IMR-90 (cell line): ENCODE data around the gene IGSF10. TPM values are rescaled to one million over a fixed set of nuclear protein-coding genes. Genes with fewer than 3 reads are reported as not detected.

Source experiments
- ATAC-seq: fragments of 200-7000 bp; cut with Tn5 transposase; 2 replicates; pipeline ENCODE4 v1.9.1; 2020; ENCODE audit warnings: low read depth, mild to moderate bottlenecking, moderate library complexity
- BruUV-seq: library from RNA; stranded (reverse); fragments of 400-500 nt; replicated peaks from 2 replicates; lab custom pipeline; 2021; lab: Mats Ljungman, UMichigan
- CTCF ChIA-PET: fragments of 300-600 bp; formaldehyde crosslinking; extraction: SDS; loops from one replicate; lab custom pipeline; 2021; ENCODE audit warnings: antibody characterized with exemption; lab: Yijun Ruan, JAX
- POLR2A ChIA-PET: fragments of 300-600 bp; sonication (Branson Sonifier 250); formaldehyde crosslinking; loops from one replicate; lab custom pipeline; 2022; ENCODE audit warnings: antibody characterized with exemption; ENCODE audit not compliant: unreplicated experiment; lab: Charles Lee
- DNase-seq: peaks from one replicate; pipeline ENCODE4 v3.0.0; 2013
- H2AFZ ChIP-seq: replicated peaks from 2 replicates; pipeline ENCODE3; 2013; ENCODE audit warnings: low read length, mild to moderate bottlenecking; ENCODE audit not compliant: poor library complexity
- H2AK5ac ChIP-seq: 2 replicates; pipeline ENCODE4 v1.6.1; 2013; ENCODE audit warnings: low read depth, low read length, inconsistent platforms
- H2AK9ac ChIP-seq: replicated peaks from 2 replicates; pipeline ENCODE3; 2013; ENCODE audit warnings: mild to moderate bottlenecking, low read depth, low read length, moderate library complexity; ENCODE audit not compliant: poor library complexity
- H2BK120ac ChIP-seq: 2 replicates; pipeline ENCODE4 v1.6.1; 2013; ENCODE audit warnings: low read depth, low read length, inconsistent platforms
- H2BK15ac ChIP-seq: 3 replicates; pipeline ENCODE4 v1.6.1; 2013; ENCODE audit warnings: low read depth, low read length, inconsistent platforms
- H2BK20ac ChIP-seq: 2 replicates; pipeline ENCODE4 v1.6.1; 2013; ENCODE audit warnings: low read depth, mild to moderate bottlenecking, inconsistent platforms, low read length, moderate library complexity
- H2BK5ac ChIP-seq: 2 replicates; pipeline ENCODE4 v1.6.1; 2013; ENCODE audit warnings: mild to moderate bottlenecking, low read depth, low read length, inconsistent platforms; ENCODE audit not compliant: poor library complexity, severe bottlenecking
- H3K14ac ChIP-seq: replicated peaks from 2 replicates; pipeline ENCODE4 v1.6.1; 2013; ENCODE audit warnings: low read depth, low read length, inconsistent platforms
- H3K18ac ChIP-seq: 2 replicates; pipeline ENCODE4 v1.6.1; 2013; ENCODE audit warnings: low read depth, low read length, control low read depth
- H3K23ac ChIP-seq: 2 replicates; pipeline ENCODE4 v1.6.1; 2013; ENCODE audit warnings: low read depth, low read length, inconsistent platforms
- H3K27ac ChIP-seq: 2 replicates; pipeline ENCODE4 v1.5.1; 2013; ENCODE audit warnings: mild to moderate bottlenecking, control low read depth, low read length; ENCODE audit not compliant: insufficient read depth
- H3K27me3 ChIP-seq: 2 replicates; pipeline ENCODE4 v1.6.1; 2013; ENCODE audit warnings: low read length; ENCODE audit not compliant: control insufficient read depth, insufficient read depth
- H3K36me3 ChIP-seq: 2 replicates; pipeline ENCODE4 v1.6.1; 2013; ENCODE audit warnings: low read length, mixed read lengths; ENCODE audit not compliant: control insufficient read depth, insufficient read depth
- H3K4ac ChIP-seq: 2 replicates; pipeline ENCODE4 v1.6.1; 2013; ENCODE audit warnings: low read depth, low read length, inconsistent platforms
- H3K4me1 ChIP-seq: 2 replicates; pipeline ENCODE4 v1.6.1; 2013; ENCODE audit warnings: low read length, mixed read lengths; ENCODE audit not compliant: control insufficient read depth, insufficient read depth
- H3K4me2 ChIP-seq: 2 replicates; pipeline ENCODE4 v1.6.1; 2013; ENCODE audit warnings: low read depth, mild to moderate bottlenecking, control low read depth, low read length, moderate library complexity
- H3K4me3 ChIP-seq: 2 replicates; pipeline ENCODE4 v1.5.1; 2013; ENCODE audit warnings: low read depth, mild to moderate bottlenecking, control low read depth, low read length, moderate library complexity; ENCODE audit not compliant: insufficient read depth
- H3K56ac ChIP-seq: 2 replicates; pipeline ENCODE4 v1.6.1; 2013; ENCODE audit warnings: low read length, inconsistent platforms; ENCODE audit not compliant: insufficient read depth; ENCODE audit errors: extremely low read depth
- H3K79me1 ChIP-seq, 2 experiments: 2 replicates each; pipeline ENCODE4 v1.6.1; 2013; ENCODE audit warnings: low read length in 2 of 2, inconsistent platforms in 1 of 2, low read depth in 1 of 2
- H3K9ac ChIP-seq: 2 replicates; pipeline ENCODE4 v1.6.1; 2013; ENCODE audit warnings: low read depth, low read length, control low read depth
- H3K9me1 ChIP-seq: 2 replicates; pipeline ENCODE4 v1.6.1; 2013; ENCODE audit warnings: low read length, inconsistent platforms; ENCODE audit not compliant: insufficient read depth
- H3K9me3 ChIP-seq: 2 replicates; pipeline ENCODE4 v1.6.1; 2013; ENCODE audit warnings: low read length; ENCODE audit not compliant: control insufficient read depth, insufficient read depth
- H4K20me1 ChIP-seq: 2 replicates; pipeline ENCODE4 v1.6.1; 2013; ENCODE audit warnings: low read length, inconsistent platforms; ENCODE audit not compliant: insufficient read depth
- H4K5ac ChIP-seq: 2 replicates; pipeline ENCODE4 v1.6.1; 2013; ENCODE audit warnings: mild to moderate bottlenecking, low read depth, low read length, control low read depth
- H4K8ac ChIP-seq, 2 experiments: 2 replicates each; pipeline ENCODE4 v1.6.1; 2013; ENCODE audit warnings: low read depth in 2 of 2, low read length in 2 of 2, control low read depth in 1 of 2, inconsistent platforms in 1 of 2
- H4K91ac ChIP-seq: 2 replicates; pipeline ENCODE4 v1.6.1; 2013; ENCODE audit warnings: low read depth, low read length, inconsistent platforms; ENCODE audit not compliant: insufficient read depth
- BHLHE40 ChIP-seq: fragments of 150-350 bp; IDR thresholded peaks from 2 replicates; pipeline ENCODE4 v1.6.1; 2016; ENCODE audit warnings: mild to moderate bottlenecking, low read depth, low read length
- CEBPB ChIP-seq: IDR thresholded peaks from 2 replicates; pipeline ENCODE4 v1.6.1; 2012; ENCODE audit warnings: low read depth, low read length, improper control_type of control experiment
- CHD1 ChIP-seq: IDR thresholded peaks from 2 replicates; pipeline ENCODE4 v1.6.1; 2012; ENCODE audit warnings: low read depth, low read length, improper control_type of control experiment
- FOS ChIP-seq: fragments of 150-350 bp; IDR thresholded peaks from 2 replicates; pipeline ENCODE4 v1.6.1; 2016; ENCODE audit warnings: low read depth, low read length
- MAFK ChIP-seq: IDR thresholded peaks from 2 replicates; pipeline ENCODE4 v1.6.1; 2012; ENCODE audit warnings: low read depth, low read length, improper control_type of control experiment
- MXI1 ChIP-seq: IDR thresholded peaks from 2 replicates; pipeline ENCODE4 v1.6.1; 2012; ENCODE audit warnings: low read depth, mild to moderate bottlenecking, low read length, moderate library complexity, borderline replicate concordance
- NFE2L2 ChIP-seq: fragments of 150-350 bp; IDR thresholded peaks from 2 replicates; pipeline ENCODE4 v1.6.1; 2016; ENCODE audit warnings: low read depth, mild to moderate bottlenecking, low read length
- RAD21 ChIP-seq: IDR thresholded peaks from 2 replicates; pipeline ENCODE4 v1.6.1; 2012; ENCODE audit warnings: low read length, improper control_type of control experiment
- RCOR1 ChIP-seq: IDR thresholded peaks from 2 replicates; pipeline ENCODE4 v1.6.1; 2012; ENCODE audit warnings: mild to moderate bottlenecking, low read length, improper control_type of control experiment; ENCODE audit not compliant: insufficient replicate concordance
- RFX5 ChIP-seq: IDR thresholded peaks from 2 replicates; pipeline ENCODE4 v1.8.0; 2012; ENCODE audit warnings: low read depth, mild to moderate bottlenecking, low read length, moderate library complexity
- SMC3 ChIP-seq: fragments of 150-350 bp; IDR thresholded peaks from 2 replicates; pipeline ENCODE4 v1.6.1; 2016; ENCODE audit warnings: low read depth, mild to moderate bottlenecking, antibody characterized with exemption, low read length, moderate library complexity
- USF2 ChIP-seq: fragments of 150-350 bp; IDR thresholded peaks from 2 replicates; pipeline ENCODE4 v1.6.1; 2017; ENCODE audit warnings: mild to moderate bottlenecking, antibody characterized with exemption, low read length, low read depth
- WGBS, 2 experiments: methylation state at CpG; one replicate each; pipeline versions ENCODE4 v1.1.5 to v1.1.7; 2013; ENCODE audit warnings: missing lambda C conversion rate in 2 of 2; ENCODE audit not compliant: insufficient read length in 1 of 2; ENCODE audit errors: extremely low coverage in 2 of 2; 5-methylcytosine and 5-hydroxymethylcytosine counted together
- dilution Hi-C: fragments of 300-500 bp; cut with HindIII; formaldehyde crosslinking; loops from one replicate; pipeline ENCODE4 v1.14.3; 2018; ENCODE audit warnings: low sequenced_read_pairs; ENCODE audit not compliant: unreplicated experiment
- in situ Hi-C: fragments of 300-500 bp; cut with MboI; formaldehyde crosslinking; loops from 3 replicates; pipeline ENCODE4 v1.14.3; 2019; ENCODE audit warnings: low sequenced_read_pairs, inconsistent platforms, mixed read lengths
- intact Hi-C: fragments of 100-400 bp; cut with micrococcal nuclease; formaldehyde crosslinking; loops from 2 replicates; pipeline ENCODE4 v1.10.0; 2022
- polyA plus RNA-seq, 3 experiments: library from polyadenylated mRNA; depleted of rRNA; stranded (reverse); fragments of >200 nt; gene quantifications; 2 replicates each; pipeline ENCODE4 v1.2.3, GENCODE V29; 2012; ENCODE audit warnings: low replicate concordance in 1 of 3
- total RNA-seq: library from RNA; depleted of rRNA; stranded (reverse); fragments of >200 nt; gene quantifications from 2 replicates; pipeline ENCODE4 v1.2.3, GENCODE V29; 2012
- TF ChIP-seq, protein P1 (sequence below): conservative IDR thresholded peaks from 2 replicates; pipeline ENCODE4 v1.5.1; 2012; ENCODE audit warnings: mild to moderate bottlenecking, low read depth, low read length, improper control_type of control experiment
- TF ChIP-seq, protein P2 (sequence below): fragments of 150-350 bp; IDR thresholded peaks from 2 replicates; pipeline ENCODE4 v1.6.1; 2016; ENCODE audit warnings: low read depth, mild to moderate bottlenecking, low read length, moderate library complexity, borderline replicate concordance

IGSF10 gene
- total and polyA plus RNA-seq, 2 of the 4 experiments (the other 2 are of a cell fraction), result under 0.01 to 0.07 TPM

- Histone ChIP-seq H3K4me2 (no peak overlapping the region), H4K20me1 (no peaks in the 10 kb centered on the region), H2BK15ac (no peak overlapping the region), H3K27me3 (no peaks in the 10 kb centered on the region), H3K79me1 (no peaks in the 10 kb centered on the region), H2AK5ac (no peak overlapping the region), H3K18ac (no peak overlapping the region), H3K9me3 (no peaks in the 10 kb centered on the region), H3K23ac (no peak overlapping the region), H2BK5ac (no peak overlapping the region), H4K8ac (no peak overlapping the region), H2BK120ac (no peak overlapping the region), H4K91ac (no peak overlapping the region), H3K9me1 (no peaks in the 10 kb centered on the region), H3K4me3 (no peak overlapping the region), H3K27ac (no peak overlapping the region), H3K36me3 (no peaks in the 10 kb centered on the region), H3K56ac (no peak overlapping the region), H3K9ac (no peak overlapping the region), H2AK9ac (no peak overlapping the region), H2BK20ac (no peak overlapping the region), H3K4me1 (no peaks in the 10 kb centered on the region), H4K5ac (no peak overlapping the region), H3K4ac (no peak overlapping the region), H3K14ac (no peak overlapping the region), H2AFZ (no peak overlapping the region)
- intact Hi-C loops, result no loop called here
- no CpG with 5 or more reads among the region's 1 CpG for WGBS, 2 experiments
- ATAC-seq, result no peak
- CTCF ChIA-PET, result no interaction called here
- in situ Hi-C loops, result no loop called here
- DNase-seq, result no peak
- BruUV-seq, result no TSS peak
- POLR2A ChIA-PET, result no interaction called here
- dilution Hi-C loops, result no loop called here
- TF ChIP-seq NFE2L2 (no peak), MXI1 (no peak), MAFK (no peak), RFX5 (no peak), CEBPB (no peak), RAD21 (no peak), SMC3 (no peak), BHLHE40 (no peak), FOS (no peak), CHD1 (no peak), USF2 (no peak), RCOR1 (no peak)
- TF ChIP-seq, protein P1, sequence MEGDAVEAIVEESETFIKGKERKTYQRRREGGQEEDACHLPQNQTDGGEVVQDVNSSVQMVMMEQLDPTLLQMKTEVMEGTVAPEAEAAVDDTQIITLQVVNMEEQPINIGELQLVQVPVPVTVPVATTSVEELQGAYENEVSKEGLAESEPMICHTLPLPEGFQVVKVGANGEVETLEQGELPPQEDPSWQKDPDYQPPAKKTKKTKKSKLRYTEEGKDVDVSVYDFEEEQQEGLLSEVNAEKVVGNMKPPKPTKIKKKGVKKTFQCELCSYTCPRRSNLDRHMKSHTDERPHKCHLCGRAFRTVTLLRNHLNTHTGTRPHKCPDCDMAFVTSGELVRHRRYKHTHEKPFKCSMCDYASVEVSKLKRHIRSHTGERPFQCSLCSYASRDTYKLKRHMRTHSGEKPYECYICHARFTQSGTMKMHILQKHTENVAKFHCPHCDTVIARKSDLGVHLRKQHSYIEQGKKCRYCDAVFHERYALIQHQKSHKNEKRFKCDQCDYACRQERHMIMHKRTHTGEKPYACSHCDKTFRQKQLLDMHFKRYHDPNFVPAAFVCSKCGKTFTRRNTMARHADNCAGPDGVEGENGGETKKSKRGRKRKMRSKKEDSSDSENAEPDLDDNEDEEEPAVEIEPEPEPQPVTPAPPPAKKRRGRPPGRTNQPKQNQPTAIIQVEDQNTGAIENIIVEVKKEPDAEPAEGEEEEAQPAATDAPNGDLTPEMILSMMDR, result no peak
- TF ChIP-seq, protein P2, sequence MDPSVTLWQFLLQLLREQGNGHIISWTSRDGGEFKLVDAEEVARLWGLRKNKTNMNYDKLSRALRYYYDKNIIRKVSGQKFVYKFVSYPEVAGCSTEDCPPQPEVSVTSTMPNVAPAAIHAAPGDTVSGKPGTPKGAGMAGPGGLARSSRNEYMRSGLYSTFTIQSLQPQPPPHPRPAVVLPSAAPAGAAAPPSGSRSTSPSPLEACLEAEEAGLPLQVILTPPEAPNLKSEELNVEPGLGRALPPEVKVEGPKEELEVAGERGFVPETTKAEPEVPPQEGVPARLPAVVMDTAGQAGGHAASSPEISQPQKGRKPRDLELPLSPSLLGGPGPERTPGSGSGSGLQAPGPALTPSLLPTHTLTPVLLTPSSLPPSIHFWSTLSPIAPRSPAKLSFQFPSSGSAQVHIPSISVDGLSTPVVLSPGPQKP, result no peak
Measured at GRCh38 chr3:151479452-151479851, 18.6 kb upstream of the IGSF10 start.
